CD4-positive, alpha-beta T cell (primary cell): Measurements from ENCODE around the gene TNFSF12. TPM values are rescaled to one million over a fixed set of nuclear protein-coding genes. Genes with fewer than 3 reads are reported as not detected.

Source experiments
- ATAC-seq: fragments of 200-7000 bp; cut with Tn5 transposase; one replicate; pipeline ENCODE4 v1.10.0; 2022; ENCODE audit warnings: mild to moderate bottlenecking; ENCODE audit not compliant: poor library complexity
- CTCF ChIA-PET: fragments of 350-600 bp; sonication (Branson Sonifier 250); formaldehyde crosslinking; loops from one replicate; lab custom pipeline; 2021; ENCODE audit warnings: antibody characterized with exemption, inconsistent platforms; lab: Charles Lee
- POLR2A ChIA-PET: fragments of 350-600 bp; sonication (Branson Sonifier 250); formaldehyde crosslinking; loops from one replicate; lab custom pipeline; 2021; ENCODE audit warnings: antibody characterized with exemption, inconsistent platforms; lab: Charles Lee
- DNase-seq, 14 experiments: peaks; one replicate each; pipeline ENCODE4 v3.0.0-alpha.2; 2013 to 2020; ENCODE audit warnings: mixed read lengths in 2 of 14
- H3K27ac ChIP-seq, 2 donors: one replicate each; pipeline versions ENCODE4 v1.5.1 to v1.7.0; 2013; ENCODE audit warnings: low read length in 2 of 2, low read depth in 1 of 2, mild to moderate bottlenecking in 1 of 2
- H3K27me3 ChIP-seq, 2 experiments: 1 replicate in 1 of 2; 2 replicates in 1 of 2; pipeline versions ENCODE4 v1.6.1 to v1.7.0; 2013; ENCODE audit warnings: low read length in 2 of 2, control low read depth in 1 of 2, mild to moderate bottlenecking in 1 of 2, moderate library complexity in 1 of 2; ENCODE audit not compliant: insufficient read depth in 2 of 2, control insufficient read depth in 1 of 2
- H3K36me3 ChIP-seq: one replicate; pipeline ENCODE4 v1.6.1; 2013; ENCODE audit warnings: low read length, control low read depth; ENCODE audit not compliant: insufficient read depth
- H3K4me1 ChIP-seq: one replicate; pipeline ENCODE4 v1.6.1; 2013; ENCODE audit warnings: low read length, control low read depth; ENCODE audit not compliant: insufficient read depth
- H3K4me3 ChIP-seq: one replicate; pipeline ENCODE4 v1.5.1; 2013; ENCODE audit warnings: mild to moderate bottlenecking, low read length, moderate library complexity
- H3K9me3 ChIP-seq, 2 experiments: 1 replicate in 1 of 2; 2 replicates in 1 of 2; pipeline versions ENCODE4 v1.6.1 to v1.7.0; 2013; ENCODE audit warnings: low read length in 2 of 2, mild to moderate bottlenecking in 2 of 2, control low read depth in 1 of 2, moderate library complexity in 1 of 2; ENCODE audit not compliant: control insufficient read depth in 1 of 2, insufficient read depth in 1 of 2
- H3K27ac Mint-ChIP-seq: one replicate; pipeline ENCODE4 v1.8.0; 2020; ENCODE audit warnings: mixed read lengths
- H3K27me3 Mint-ChIP-seq: one replicate; pipeline ENCODE4 v1.8.0; 2021; ENCODE audit warnings: mixed read lengths
- H3K36me3 Mint-ChIP-seq: one replicate; pipeline ENCODE4 v1.8.0; 2021; ENCODE audit warnings: low read depth, mixed read lengths
- H3K4me1 Mint-ChIP-seq: one replicate; pipeline ENCODE4 v1.8.0; 2021; ENCODE audit warnings: low read depth, mixed read lengths
- H3K4me3 Mint-ChIP-seq: one replicate; pipeline ENCODE4 v1.8.0; 2020; ENCODE audit warnings: mild to moderate bottlenecking, mixed read lengths
- H3K9me3 Mint-ChIP-seq: one replicate; pipeline ENCODE4 v1.8.0; 2020; ENCODE audit warnings: mixed read lengths
- CTCF ChIP-seq: fragments of 200-600 bp; IDR thresholded peaks from one replicate; pipeline ENCODE4 v1.8.0; 2022; ENCODE audit warnings: antibody characterized with exemption, mild to moderate bottlenecking
- intact Hi-C, 2 experiments: fragments of 100-400 bp; cut with DNase I in 1 of 2; cut with micrococcal nuclease in 1 of 2; formaldehyde crosslinking; loops; one replicate each; pipeline versions ENCODE4 v1.15.1 to v1.9.0; 2023 to 2025; cut with DNase I, micrococcal nuclease
- total RNA-seq, 174 experiments: library from RNA in 2 of 174; stranded (reverse) in 2 of 174; gene quantifications; one replicate each; pipeline ENCODE4 v1.2.3 and lab custom pipeline; 2021 to 2026

The TNFSF12 gene
- total RNA-seq, 2 experiments from 2014 or later: 17.0 to 19.1 TPM

GRCh38 chr17:7589204-7589868, 40.5 kb downstream of the TNFSF12 start:
- Histone ChIP-seq H3K27ac (no peak overlapping the region), H3K4me3 (no peak overlapping the region), H3K27me3 (no peaks in the 10 kb centered on the region), H3K36me3 (peaks cover 64% of the 10 kb centered on the region), H3K4me1 (peaks cover 31% of the 10 kb centered on the region), H3K9me3 (no peaks in the 10 kb centered on the region)
- Mint-ChIP-seq H3K27ac (no peak overlapping the region), H3K27me3 (no peaks in the 10 kb centered on the region), H3K4me1 (peaks cover 7% of the 10 kb centered on the region), H3K36me3 (peaks cover 54% of the 10 kb centered on the region), H3K4me3 (no peak overlapping the region), H3K9me3 (no peaks in the 10 kb centered on the region)
- intact Hi-C loops: loop anchor here (1.0 to 10.0 kb wide), 4 partner anchors 75 to 545 kb away; partner anchors contain the start of genes SLC16A11 (in 1 of the 2) and SLC2A4 (in 1 of the 2)
- TF ChIP-seq CTCF: peak; percentile 76
- ChIA-PET POLR2A (interaction anchor here (0.6 to 2.5 kb wide), 13 partner anchors 13 to 699 kb away, joined by 3 to 16 read pairs (median 4); partner anchors contain the start of genes FXR2, RANGRF, SAT2 and TMEM102), CTCF (interaction anchor here (0.6 to 1.9 kb wide), 16 partner anchors 9 to 659 kb away, joined by 3 to 17 read pairs (median 4); partner anchors contain the start of genes CD68, CTC1, FXR2 and SENP3)
- DNase-seq (peak; percentile 47 to 87 (median 62)), ATAC-seq (peak; percentile 90)

GRCh38 chr17:7589891-7590691, 41.2 kb downstream of the TNFSF12 start, which contains the start of gene SOX15:
TSS of gene SOX15 (minus strand) at chr17:7590094. CDS start at chr17:7589676, 418 bp downstream.
- Histone ChIP-seq H3K27ac (no peak within 1 kb of the TSS), H3K27me3 (no peaks in the 10 kb centered on the region), H3K4me3 (no peak within 1 kb of the TSS), H3K4me1 (peaks cover 23% of the 10 kb centered on the region), H3K36me3 (peaks cover 71% of the 10 kb centered on the region), H3K9me3 (no peaks in the 10 kb centered on the region)
- DNase-seq: peak in 1 of 14 experiments; percentile 44
- Mint-ChIP-seq H3K27ac (no peak within 1 kb of the TSS), H3K4me3 (no peak within 1 kb of the TSS), H3K4me1 (peaks cover under 1% of the 10 kb centered on the region), H3K9me3 (no peaks in the 10 kb centered on the region), H3K36me3 (peaks cover 56% of the 10 kb centered on the region), H3K27me3 (no peaks in the 10 kb centered on the region)
- intact Hi-C loops: loop anchor here (1.0 to 10.0 kb wide), 8 partner anchors 21 to 545 kb away; partner anchors contain the start of genes SLC16A11 (in 2 of the 2), FGF11 (in 1 of the 2), SLC2A4 (in 1 of the 2) and TMEM102 (in 1 of the 2)
- POLR2A ChIA-PET: interaction anchor here (0.6 to 2.5 kb wide), 13 partner anchors 14 to 698 kb away, joined by 3 to 16 read pairs (median 4); partner anchors contain the start of genes FXR2, RANGRF, SAT2 and TMEM102
- ATAC-seq: no peak
- no peak for TF ChIP-seq CTCF
- CTCF ChIA-PET: interaction anchor here (0.6 to 1.9 kb wide), 17 partner anchors 10 to 658 kb away, joined by 3 to 17 read pairs (median 4); partner anchors contain the start of genes CD68, CTC1, FXR2 and SENP3

GRCh38 chr17:7590743-7591142, 41.9 kb downstream of the TNFSF12 start:
- Mint-ChIP-seq H3K9me3 (no peaks in the 10 kb centered on the region), H3K27me3 (no peaks in the 10 kb centered on the region), H3K36me3 (peaks cover 61% of the 10 kb centered on the region), H3K27ac (no peak overlapping the region), H3K4me1 (no peaks in the 10 kb centered on the region), H3K4me3 (no peak overlapping the region)
- no peaks in the 10 kb centered on the region for H3K9me3 ChIP-seq
- intact Hi-C loops: loop anchor here (2.0 to 5.0 kb wide), 4 partner anchors 20 to 546 kb away; partner anchors contain the start of genes FGF11 (in 1 of the 2), SLC16A11 (in 1 of the 2) and TMEM102 (in 1 of the 2)
- peaks cover 17% of the 10 kb centered on the region for H3K4me1 ChIP-seq
- H3K27ac ChIP-seq: no peak overlapping the region
- H3K36me3 ChIP-seq: peaks cover 75% of the 10 kb centered on the region
- ChIA-PET CTCF (interaction anchor here (0.6 kb wide), 1 partner anchor 38 kb away, joined by 4 read pairs; no protein-coding TSS in a partner anchor), POLR2A (interaction anchor here (2.5 kb wide), 1 partner anchor 17 kb away, joined by 16 read pairs; no protein-coding TSS in a partner anchor)
- H3K4me3 ChIP-seq: no peak overlapping the region
- ATAC-seq (no peak), DNase-seq (no peak)
- TF ChIP-seq CTCF: no peak
- H3K27me3 ChIP-seq: no peaks in the 10 kb centered on the region
